Stimulated activated CD4-positive, alpha-beta T cell treated with anti-CD3 and anti-CD28 coated beads, Interleukin-12 subunit alpha, Interleukin-12 subunit beta, amount 100 ng/mL, for 4 hours (primary cell): Measurements from ENCODE around the gene F8.

Experiments used
- DNase-seq: peaks from one replicate; pipeline ENCODE4 v3.0.0-alpha.2; 2020

Gene F8

DNA sequence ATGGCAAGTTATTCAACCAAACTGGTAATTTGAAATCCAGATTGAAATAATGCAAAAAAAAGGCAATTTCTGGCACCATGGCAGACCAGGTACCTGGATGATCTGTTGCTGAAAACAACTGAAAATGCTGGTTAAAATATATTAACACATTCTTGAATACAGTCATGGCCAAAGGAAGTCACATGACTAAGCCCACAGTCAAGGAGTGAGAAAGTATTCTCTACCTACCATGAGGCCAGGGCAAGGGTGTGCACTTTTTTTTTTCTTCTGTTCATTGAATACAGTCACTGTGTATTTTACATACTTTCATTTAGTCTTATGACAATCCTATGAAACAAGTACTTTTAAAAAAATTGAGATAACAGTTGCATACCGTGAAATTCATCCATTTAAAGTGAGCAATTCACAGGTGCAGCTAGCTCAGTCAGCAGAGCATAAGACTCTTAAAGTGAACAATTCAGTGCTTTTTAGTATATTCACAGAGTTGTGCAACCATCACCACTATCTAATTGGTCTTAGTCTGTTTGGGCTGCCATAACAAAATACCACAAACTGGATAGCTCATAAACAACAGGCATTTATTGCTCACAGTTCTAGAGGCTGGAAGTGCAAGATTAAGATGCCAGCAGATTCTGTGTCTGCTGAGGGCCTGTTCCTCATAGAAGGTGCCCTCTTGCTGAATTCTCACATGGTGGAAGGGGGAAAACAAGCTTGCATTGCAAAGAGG, 212.4 kb downstream of the F8 start:
- DNase-seq, result no peak

- DNase-seq, result no peak
Measured at GRCh38 chrX:154806837-154807501, 215.6 kb downstream of the F8 start.

GRCh38 chrX:154805696-154806091, 216.8 kb downstream of the F8 start:
- no peak for DNase-seq

GRCh38 chrX:154804957-154805695, 217.4 kb downstream of the F8 start, which contains the start of gene MPP1:
MPP1 (minus strand) TSS chrX:154805485; CDS start chrX:154805373, 112 bp downstream.
- peak; percentile 71 for DNase-seq

- no peak for DNase-seq
Measured at GRCh38 chrX:154804261-154804956, 218.1 kb downstream of the F8 start.

DNA sequence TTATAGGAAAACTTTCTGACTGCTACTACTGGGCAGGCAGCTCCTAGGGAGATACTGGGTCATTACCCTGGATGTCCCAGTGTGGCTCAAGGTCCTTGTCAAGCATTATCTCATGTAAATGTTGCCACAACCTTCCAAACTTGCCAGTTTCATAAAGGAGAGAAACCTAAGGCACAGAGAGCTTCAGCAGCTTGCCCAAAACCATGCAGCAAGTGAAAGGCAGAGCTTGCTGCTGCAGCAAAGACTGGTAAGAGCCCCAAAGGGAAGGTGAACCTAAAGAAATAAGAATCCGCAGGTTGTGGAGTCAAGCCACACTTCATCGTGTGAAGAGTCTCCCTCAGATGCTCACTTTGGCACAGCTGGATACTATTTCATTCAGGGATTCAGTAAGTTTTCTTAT, 219.6 kb downstream of the F8 start:
- no peak for DNase-seq

- no peak for DNase-seq
Measured at GRCh38 chrX:154800478-154801210, 221.9 kb downstream of the F8 start.

GRCh38 chrX:154799556-154800348, 222.8 kb downstream of the F8 start:
- DNase-seq, result no peak

GRCh38 chrX:154797006-154797405, 225.5 kb downstream of the F8 start:
- DNase-seq, result no peak

DNA sequence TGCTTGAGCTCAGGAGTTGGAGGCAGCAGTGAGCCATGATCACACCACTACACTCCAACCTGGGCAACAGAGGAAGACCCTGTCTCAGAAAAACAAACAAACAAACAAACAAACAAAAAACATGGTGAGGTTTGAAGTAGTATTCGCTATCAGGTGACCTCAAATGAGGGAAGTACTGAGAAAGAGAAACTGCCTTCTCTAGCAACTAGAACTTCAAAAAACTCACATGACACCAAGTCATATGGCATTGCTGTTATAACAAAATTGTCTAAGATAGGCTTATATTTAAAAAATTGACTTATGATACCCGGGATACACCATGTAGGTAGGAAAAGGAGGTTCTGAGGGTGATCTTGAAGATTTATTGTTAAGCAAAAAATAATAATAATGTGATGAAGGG, 227.5 kb downstream of the F8 start:
- no peak for DNase-seq

DNA sequence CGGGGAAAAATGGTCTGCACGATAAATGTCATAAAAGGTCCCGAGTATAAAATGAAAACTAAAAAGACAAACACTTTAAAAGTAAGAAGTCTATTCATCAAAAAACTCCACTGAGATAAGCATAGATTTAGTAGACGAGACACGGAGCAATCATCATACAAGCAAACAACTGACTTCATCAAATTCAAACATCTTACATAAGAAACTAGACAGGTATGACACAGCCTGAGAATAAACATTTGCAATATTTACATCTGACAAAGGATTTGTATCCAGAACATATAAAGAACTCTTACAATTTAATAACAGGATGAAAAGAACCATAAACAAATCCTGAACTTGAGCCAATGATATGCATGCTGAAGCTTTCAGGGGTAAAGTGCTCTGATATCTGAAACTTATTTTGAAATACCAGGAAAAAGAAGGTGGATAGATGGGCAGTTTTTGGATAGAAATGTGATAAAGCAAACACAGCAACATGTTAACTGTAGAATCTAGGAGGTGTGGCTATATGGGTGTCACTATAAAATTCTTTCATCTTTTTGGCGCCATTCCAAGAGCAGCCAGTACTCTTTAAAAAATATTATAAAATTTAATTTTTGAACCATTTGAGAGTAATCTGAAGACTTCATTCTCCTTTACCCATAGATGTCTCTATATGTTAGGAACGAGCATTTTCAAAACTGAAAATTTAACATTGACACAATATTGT, 229.3 kb downstream of the F8 start:
- DNase-seq, result no peak

DNA sequence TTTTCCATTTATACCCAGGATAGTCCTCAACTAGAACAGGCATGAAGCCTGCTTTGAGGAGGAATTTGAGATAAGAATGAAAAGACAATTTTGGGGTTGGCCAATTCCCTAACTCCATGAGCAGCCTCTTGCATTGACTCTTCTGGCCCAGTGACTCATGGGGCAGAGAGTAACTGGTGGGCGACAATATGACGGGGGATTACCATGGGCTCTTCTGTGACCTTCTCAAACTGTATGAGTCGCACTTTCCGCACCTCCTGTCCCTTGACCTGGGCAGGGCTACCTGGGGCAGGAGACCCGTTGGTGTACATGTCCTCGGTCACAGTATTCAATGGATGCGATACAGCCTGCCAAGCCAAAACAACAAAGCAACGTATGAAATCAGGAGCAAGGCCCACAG, 230.6 kb downstream of the F8 start:
- DNase-seq, result no peak

DNA sequence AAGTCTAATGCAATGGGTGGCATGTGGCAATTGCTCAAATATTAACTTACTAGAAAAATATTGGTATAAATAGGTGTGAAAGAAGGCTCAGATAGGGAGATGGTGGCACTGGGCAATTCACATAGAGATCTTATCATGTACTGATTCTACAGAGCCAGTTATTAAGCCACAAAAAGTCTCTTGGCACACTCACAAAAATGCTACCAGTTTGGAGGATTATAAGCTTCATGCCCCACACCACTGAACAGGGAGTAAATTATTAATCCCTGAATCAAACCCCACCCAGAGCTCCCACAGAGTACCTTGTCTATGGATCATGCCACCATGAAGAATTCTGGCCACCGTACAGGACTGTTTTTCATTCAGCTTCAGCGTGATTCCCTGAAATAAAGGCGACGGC, 231.1 kb downstream of the F8 start:
- DNase-seq, result no peak
